HG02885 (cell line): Measurements from ENCODE around the gene LRIG1.

Experiments used
- ATAC-seq: cut with Tn5 transposase; IDR thresholded peaks from one replicate; pipeline ENCODE4 v1.9.1; 2021; ENCODE audit warnings: mild to moderate bottlenecking; ENCODE audit not compliant: unreplicated experiment, poor library complexity

Gene LRIG1

GRCh38 chr3:66507423-66508260 is 6.8 kb upstream of the LRIG1 start:
- ATAC-seq: no peak

DNA sequence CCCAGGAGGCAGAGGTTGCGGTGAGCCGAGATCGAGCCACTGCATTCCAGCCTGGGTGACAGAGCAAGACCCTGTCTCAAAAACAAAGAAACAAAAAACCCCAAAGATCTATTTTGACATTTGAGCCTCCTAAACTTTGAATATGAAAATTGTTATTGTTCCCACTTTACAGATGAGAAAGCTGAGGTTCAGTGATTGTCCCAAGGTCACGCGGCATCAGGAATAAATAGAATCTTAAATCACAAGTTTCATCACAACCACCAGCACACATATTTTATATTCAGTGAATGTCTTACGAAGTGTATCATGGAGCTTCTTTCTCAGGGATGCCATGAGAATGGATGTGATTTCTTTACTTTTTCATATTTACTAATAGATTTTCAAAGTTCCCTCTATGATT is 5.3 kb upstream of the LRIG1 start:
- ATAC-seq: no peak

DNA sequence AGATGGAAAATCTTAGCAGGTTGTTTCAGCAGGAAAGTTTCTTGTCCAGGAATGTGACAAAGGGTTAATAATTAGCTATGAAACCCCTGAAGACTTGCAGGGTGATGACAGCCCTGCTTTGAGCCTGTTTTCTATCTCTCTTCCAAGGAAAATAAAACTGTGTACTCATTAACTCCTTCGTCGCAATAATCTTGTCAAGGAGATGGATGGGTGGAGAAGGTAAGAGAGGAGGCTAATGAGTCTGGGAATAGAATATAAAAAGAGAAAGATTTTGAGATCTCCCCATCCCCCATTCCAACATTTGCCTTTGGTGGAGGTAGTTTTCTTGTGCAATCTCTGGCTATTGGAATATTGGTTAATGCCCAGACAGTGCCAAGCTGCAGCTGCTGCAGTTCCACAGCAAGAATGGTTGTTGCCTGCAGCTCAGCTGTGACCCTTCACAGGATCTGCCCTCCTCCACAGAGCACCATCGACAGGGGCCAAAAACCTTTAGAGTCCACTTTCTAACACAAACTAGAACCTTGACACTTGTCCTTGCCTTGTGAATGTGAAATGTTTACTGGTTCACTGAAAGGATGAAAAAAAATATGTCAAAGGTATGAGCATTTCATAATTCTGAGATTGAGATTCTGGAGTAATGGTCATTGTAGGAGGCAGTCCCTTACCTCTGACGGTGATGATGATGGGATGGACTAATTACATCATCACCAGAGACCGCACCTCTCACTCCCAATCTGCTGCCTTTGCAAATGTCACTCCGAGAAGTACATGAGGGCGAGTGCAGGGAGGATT is 4.2 kb upstream of the LRIG1 start:
- ATAC-seq: no peak

GRCh38 chr3:66502981-66503380 is 2.2 kb upstream of the LRIG1 start:
- no peak for ATAC-seq

GRCh38 chr3:66502245-66502874 is 1.5 kb upstream of the LRIG1 start:
- ATAC-seq: no peak

DNA sequence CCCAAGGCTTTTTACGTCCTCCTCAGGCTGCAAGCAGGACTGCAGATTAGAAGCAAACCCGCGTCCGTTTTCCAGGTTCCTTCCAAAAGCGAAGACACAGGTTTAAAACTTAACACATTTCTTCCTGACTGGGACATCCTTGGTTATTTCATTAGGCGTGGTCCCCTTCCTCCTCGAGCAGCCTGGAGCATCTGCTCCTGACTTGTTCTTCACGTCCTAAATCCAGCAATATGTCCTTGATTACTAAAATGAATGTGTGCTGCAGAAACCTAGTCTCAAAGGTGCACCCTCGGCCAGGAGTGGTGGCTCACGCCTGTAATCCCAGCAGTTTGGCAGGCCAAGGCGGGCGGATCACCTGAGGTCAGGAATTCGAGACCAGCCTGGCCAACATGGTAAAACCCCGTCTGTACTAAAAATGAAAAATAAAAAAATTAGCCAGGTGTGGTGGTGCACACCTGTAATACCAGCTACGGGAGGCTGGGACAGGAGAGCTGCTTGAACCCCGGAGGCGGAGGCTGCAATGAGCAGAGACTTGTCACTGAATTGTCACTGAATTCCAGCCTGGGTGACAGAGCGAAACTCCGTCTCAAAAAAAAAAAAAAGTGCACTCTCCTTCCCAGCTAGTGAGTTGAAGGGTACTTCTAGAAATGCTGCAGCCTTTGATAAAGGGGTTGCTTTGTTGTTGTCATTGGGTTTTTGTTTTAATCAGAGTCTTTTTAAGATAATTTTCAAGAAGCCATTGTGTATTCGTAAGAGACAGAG is 842 bp upstream of the LRIG1 start:
- no peak for ATAC-seq

DNA sequence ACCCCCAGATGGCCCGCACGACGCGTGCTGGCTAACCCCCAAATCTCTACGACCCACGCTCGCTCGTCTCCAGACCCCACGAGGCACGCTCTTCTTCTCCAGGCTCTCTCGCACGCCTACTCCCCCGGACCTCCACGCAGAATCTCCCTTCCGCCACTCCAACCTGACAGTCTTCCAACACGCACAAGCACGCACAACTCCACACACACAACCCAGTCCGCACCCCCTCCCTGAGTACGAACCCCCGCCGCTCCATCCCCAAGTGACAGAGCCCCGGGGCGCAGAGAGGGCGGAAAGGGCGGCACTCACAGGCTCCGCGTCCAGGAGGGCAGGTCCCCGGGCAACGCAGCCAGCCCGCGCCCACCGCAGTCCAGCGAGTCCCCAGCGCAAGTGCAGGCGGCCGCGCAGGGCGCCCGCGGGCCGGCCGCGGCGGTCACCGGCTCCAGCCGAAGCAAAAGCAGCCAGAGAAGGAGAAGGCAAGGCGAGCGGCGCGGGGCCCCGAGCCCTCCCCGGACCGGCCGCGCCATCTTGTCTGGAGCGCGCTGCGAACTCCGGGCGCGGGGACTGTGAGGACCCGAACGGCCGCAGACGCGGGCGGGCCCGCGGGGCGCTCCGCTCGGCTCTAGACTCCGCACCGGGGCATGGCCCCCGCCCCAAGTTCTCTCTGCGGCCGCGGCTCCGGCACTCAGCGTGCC is 794 bp downstream of the LRIG1 start:
- ATAC-seq: peak; percentile 23

GRCh38 chr3:66498687-66499621 is 1.9 kb downstream of the LRIG1 start:
- no peak for ATAC-seq

DNA sequence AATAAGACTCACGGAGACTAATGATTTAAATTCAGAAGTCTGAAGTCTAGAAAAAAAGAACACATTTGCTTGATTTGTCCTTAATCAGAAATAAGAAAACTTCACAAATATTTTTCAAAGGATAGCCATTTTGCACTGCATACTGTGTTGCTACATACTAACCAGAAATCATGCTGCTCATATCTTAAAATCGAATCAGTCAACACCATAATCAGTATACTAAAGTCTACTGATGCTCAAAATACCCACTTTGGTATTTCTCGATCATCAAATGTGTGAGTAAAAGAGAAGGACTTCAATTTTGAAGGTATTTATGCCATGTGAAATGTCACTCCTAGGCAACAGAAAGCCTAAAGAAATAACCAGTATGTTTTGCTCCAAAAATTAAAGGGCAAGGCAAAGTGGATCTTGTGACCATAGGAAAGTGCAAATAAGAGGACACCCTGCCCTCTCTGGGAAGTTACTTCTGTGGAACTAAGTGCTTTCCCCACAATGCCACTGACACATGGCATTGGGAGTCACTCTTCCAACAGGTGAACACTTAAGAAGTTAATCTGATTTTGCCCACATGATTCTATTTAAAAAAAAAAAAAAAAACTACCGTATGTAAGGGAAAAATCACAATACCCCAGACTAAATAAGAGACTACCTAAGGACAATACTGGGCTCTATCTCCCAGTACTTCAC is 2.7 kb downstream of the LRIG1 start:
- no peak for ATAC-seq

- ATAC-seq: no peak
These were observed 3.4 kb downstream of the LRIG1 start for GRCh38 chr3:66497288-66497984.

DNA sequence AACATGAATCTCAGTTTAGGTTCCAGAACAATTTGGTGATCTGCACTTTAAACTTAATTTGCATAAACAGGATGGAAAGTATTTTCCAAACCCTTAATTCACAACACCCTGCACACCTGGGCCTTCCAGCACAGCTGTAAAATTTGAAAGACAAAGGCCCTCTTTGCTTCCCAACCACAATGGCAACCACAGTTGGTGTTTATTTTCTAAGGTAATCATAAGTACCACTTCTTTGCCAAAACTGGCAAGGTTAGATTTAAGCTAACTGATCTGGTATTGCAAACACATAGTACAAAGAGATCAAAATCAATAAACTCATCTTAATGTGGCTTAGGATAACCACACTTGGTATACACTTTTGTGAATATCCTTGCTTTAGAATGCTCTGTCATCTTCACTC is 4.1 kb downstream of the LRIG1 start:
- no peak for ATAC-seq

GRCh38 chr3:66496301-66496700 is 4.5 kb downstream of the LRIG1 start:
- no peak for ATAC-seq

DNA sequence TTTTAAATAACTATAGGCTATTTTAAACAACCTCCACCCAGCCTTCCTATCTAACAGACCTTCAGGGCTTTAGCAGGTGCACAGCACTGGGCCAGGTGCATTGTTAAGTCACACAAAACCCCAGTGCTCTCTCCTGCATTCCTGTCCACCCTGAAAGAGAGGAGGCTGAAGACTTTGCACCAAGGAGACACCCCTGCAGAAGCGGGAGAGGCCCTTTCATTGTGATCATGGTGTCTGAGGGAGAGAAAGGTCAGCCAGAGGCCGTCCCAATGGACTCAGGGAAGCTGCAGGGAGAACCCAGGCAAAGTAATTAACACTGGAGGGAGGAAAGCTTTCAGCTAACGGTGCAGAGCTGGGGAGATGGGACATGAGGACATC is 5.2 kb downstream of the LRIG1 start:
- no peak for ATAC-seq

DNA sequence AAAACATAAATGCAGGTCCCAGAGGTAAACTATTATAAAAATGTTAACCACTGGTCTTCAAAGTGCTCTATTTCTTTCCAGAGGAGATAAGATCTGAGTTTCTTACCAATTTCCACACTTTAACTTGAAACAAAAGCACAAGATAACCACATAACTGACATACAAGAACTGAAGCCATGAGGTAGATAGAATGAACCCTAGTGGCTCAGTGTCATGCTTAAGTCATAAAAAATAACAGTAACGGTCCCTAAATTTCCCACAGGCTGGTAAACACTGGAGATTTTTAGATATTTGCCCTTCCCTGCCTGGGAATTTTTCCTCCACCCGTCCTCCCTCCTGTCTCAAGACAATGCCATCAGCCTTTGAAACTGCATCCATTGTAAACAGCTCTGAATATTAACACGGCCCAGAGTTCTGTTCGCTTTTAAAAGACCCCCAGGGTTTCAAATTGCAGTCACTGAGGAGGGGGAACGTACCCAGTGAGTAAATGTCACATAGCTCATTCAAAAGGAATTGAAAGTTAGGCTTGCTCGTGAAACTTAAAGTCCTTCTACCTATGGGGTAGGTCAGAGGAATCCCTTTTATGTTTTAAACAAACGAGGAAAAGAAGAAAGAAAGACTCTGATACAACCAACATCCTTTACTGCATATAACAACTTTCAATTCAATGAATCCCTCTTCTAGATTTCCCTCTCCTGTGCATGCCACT is 5.7 kb downstream of the LRIG1 start:
- ATAC-seq: no peak

- ATAC-seq: no peak
These were observed 7.2 kb downstream of the LRIG1 start for GRCh38 chr3:66493458-66494099.

- ATAC-seq: no peak
These were observed 8.2 kb downstream of the LRIG1 start for GRCh38 chr3:66492672-66493071.

DNA sequence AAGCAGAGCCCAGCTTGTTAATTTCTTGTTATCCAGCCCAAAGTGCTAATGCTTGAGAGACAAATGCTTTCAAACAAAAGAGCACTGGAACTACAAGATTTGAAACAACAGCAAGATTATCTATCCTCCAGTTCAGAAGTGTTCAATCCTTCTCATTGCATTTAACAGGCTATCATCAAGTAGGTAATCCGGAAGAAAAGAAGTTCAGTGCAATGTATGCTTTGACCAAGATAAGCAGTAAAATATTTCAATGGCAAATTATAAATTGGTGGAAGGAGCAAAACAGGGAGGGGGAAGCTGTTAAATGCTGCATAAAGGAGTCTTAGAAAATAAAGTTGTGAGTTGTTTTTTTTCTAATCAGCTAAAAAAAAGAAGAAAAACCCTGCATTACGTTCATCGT is 8.8 kb downstream of the LRIG1 start:
- no peak for ATAC-seq
